NCI-H526 treated with DMSO at 0.1 percent for 48 hours (cell line): ENCODE data around the gene PDGFB.

Experiments
- DNase-seq: peaks from one replicate; lab custom pipeline; 2025; lab: John Stamatoyannopoulos, UW

Gene PDGFB

DNA sequence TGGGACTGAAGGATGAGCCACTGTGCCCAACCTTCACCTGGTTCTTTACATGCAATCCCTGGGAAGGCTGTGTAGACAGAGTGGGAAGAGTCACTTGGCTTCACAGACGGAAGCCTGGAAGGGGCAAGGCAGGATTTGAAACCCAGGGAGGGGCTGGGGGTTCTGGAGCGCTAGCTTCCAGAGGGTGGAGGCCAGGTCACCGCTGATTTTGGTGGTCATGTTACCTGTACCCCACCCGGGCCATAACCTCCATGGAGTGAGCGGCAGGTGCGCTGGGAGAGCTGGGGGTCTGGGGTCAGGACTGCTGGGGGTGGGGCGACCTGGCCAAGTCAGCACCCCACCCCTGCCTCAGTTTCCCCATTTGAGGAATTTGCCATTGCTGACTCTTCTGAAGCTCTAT, 38.3 kb downstream of the PDGFB start:
- no peak for DNase-seq

DNA sequence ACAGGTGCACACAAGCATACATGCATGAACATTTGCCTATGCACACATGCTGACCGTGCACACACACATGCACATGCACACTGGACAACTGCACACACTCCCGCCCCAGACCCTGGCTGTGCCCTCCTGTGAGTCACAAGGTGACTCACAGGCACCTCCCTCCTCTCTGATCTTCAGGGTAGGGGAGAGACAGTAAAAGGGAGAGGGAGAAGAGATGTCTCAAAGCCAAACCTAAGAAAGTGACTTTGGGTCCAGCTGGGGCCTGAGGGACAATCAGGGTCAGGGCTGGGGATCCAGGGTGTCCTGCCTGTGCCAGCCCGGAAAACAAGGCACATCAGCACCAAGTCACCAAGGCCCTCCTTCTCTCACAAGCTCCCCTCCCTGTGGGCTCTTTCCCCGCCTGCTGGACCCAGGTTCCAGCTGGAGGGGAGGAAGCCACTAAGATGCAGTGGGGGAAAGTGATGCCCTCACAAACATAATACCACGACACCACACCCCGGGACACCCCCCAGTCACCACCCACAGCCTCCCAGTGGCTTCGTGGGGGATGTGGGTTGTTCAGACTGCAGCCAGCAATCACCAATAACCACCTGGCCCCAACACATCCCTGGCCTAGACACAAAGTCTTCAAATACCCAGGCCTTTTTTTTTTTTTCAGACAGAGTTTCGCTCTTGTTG, 39.3 kb downstream of the PDGFB start:
- no peak for DNase-seq

DNA sequence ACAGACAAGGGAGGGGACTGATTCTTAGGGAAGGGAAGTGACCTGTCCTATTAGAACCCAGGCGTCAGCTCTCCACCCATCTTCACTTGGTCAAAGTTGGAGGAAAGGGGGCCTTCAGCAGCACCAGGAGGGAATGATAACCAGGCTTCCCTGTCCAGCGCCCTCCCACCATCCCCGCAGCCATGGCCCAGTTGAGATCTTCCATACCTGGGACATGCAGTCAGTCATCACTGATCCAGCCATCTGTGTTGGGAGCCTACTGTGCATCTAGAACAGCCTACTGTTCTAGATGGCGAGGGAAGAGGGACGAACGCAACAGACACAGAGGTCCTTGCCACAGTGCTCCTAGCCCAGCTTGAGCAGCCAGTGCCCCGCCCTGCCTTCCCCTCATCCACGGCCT, 40.6 kb downstream of the PDGFB start:
- DNase-seq = no peak

DNA sequence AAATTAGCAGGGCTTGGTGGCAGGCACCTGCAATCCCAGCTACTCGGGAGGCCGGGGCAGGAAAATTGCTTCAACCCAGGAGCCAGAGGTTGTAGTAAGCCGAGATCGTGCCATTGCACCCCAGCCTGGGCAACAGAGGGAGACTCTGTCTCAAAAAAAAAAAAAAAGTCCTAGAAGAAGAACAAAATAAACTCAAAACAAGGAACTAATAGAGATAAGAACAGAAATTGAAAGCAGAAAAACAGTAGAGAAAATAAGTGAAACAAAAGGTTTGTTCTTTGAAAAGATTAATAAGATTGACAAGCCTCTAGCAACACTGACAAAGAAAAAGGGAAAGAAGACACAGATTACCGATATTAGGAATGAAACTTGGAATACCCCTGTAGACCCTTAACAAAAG, 47.2 kb downstream of the PDGFB start:
- no peak for DNase-seq

DNA sequence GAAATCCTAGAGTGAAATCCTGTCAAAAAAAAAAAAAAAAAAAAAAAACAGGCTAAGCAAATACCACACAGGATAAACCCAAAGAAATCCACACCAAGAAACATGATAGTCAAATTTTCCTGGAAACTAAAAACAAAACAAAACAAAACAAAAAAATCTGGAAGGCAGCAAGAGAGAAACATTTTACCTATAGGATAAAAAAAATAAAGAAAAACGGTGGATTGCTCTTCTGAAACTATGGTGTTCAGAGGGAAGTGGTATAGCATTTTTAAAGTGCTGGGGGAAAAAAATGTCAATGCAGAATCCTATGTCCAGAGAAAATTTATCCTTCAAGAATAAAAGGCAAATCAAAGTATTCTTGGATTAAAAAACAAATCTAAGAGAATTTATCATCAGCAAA, 50.7 kb downstream of the PDGFB start:
- DNase-seq = no peak

DNA sequence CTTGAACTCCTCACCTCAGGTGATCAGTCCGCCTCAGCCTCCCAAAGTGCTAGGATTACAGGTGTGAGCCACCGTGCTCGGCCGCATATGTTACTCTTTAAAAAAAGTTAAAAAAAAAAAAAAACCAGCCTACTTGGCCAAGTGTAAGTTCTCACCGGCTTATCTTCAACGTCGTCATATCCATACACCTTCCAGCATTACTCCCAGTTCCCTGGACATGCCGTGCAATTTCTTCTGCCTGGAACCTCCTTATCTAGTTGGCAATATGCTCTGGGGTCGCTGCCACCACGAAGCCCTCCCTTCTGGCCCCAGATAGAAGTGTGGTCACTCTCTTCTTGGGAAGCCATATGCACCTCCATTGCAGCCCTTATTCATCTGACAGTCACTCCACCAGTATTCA, 56.0 kb downstream of the PDGFB start:
- no peak for DNase-seq

DNA sequence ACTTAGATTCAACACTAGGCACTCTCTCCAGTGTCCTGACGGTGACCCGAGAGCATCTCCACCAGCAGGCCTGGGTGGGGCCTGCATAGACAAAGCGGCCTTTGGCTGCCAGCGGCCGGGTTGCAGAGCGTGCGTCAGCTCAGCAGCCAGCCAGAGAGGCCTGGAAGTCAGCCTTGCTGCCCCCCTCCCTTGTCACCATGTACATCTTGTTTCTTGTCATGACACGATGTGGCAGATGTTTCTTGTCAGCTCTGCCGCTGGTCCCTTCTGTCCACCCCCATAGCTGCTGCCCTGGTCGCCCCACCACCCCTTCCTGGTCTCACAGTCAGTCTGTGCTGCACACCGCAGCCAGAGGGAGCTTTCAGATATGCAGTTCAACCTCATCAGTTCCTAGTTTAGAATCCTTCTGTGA, 59.2 kb downstream of the PDGFB start:
- no peak for DNase-seq

DNA sequence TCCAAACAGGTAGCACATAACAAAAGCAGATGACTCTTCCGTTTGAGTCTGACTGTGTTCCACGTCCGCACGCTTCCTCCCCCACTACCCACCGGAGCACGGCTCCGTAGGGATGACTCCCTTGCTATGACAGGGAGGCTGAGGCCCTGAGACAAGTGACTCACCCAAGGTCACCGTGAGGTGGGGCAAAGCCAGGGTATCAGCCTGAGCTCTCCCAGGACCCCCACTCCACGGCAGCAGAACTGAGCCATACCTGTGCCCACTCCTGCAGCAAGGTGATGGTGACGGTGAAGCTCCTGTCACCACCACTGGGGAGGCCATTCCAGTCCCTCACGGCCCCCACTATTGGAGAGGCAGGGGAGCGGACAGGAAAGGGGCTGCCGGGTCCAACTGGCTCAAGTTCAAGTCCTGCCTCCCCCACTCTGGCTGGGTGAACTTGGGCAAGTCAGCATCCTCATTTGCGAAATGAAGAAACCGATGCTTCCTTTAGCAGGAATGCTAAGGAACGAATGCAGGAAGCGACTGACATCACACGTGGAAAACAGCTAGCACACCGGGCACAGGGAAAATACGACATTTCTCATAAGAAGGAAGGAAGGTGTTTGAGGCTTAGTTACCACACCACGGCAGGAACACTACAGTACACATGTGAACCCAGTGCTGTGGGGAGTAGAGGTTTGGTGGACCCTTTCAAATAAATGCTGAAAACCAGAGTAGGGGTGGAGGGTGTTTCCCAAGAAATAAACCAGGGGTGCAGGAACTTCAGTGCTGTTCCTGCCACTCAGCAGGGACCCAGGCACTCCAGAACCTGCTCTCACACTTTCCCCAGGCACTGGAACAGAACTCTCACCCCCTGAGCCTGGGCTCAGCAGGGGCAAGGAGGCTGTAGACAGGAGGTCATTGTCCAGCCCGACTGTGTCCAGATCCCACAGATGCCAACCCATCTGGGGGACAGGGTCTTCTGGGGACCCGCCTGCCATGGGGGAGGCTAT, 59.9 kb downstream of the PDGFB start:
- DNase-seq = no peak

DNA sequence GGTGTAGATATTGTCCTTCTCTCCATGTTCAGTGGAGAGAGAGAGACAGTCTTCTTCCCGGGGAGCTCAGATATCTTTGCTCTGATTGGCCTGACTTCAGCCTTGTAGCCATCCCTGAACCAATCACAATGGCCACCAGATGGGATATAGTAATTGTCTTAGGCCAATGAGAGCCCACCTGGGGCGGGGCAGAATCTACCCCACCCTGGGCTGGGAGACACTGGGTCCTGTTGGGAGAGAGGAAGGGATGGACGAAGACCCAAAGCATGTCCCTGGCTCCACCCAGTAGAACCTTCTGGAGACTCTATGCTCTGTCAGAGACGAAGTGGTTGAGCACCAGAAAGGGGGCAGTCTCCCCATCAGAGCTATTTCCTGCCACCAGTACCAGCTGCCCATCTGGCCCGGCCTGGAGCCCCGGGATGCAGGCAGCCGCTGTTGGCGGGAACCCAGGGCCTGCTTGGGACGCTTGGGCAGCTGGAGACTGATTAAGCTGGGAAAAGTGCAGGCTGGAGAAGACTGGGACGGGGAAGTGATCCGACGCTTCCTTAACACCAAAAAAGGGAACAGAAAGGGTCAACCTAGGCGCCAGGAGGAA, 60.7 kb downstream of the PDGFB start:
- DNase-seq = no peak

DNA sequence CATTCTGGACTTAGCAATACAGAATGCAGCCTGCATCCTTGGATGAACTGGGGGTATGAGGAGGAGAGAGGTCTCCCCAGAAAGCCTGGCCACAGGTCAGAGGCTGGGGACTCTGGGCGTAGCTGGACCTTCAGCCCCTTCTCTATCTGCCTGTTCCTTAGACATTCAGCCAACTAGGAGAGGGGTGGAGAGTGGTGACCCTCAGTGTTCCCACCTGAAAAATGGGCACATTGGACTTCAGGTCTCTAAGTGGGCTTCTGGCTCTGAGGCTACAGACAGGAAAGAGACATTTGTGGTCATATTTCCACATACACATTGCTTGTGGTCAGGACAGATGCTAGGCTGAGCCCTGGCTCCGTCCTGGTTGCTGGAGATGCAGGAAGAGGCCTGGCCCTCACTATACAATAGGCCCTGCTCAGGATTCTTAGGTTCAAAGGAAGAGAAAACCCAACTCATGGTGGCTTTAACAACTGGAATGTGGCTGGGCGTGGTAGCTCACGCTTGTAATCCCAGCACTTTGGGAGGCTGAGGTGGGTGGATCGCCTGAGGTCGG, 62.2 kb downstream of the PDGFB start:
- no peak for DNase-seq

DNA sequence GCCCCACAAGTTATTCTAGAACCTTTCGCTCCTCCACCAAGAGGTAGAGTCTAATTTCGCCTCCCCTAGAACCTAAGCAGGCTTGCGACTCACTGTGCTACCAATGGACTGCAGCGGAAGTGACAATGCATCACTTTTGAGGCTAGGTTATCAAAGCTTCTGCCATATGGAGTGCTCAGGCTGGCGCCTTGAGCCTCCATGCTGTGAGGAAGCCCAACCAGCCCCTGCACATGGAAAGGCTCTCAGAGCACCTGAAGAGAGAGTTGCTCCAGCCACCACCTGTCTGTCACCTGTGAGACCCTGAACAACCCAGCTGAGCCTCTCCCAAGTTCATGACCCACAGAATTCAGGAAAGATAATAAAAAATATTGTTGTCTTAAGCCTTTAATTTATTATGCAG, 63.0 kb downstream of the PDGFB start:
- no peak for DNase-seq

DNA sequence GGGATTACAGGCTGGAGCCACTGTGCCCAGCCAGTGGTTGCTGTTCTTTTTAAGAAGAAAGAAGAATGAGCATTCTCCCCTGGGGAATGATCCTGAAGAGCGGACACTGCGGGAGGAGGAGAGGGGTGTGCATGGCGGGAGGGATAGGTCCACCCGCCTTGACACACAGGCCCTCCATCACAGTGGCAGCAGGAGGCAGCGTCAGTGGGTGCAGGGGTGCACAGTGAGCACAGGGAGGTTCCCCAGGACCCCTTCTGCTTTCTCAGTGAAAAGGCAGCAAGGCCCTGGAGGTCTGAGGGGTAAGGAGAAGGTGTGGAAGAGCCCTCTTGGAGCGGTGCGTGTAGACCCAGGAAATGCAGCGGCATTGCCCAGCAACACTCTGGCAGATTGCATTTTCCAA, 63.4 kb downstream of the PDGFB start:
- no peak for DNase-seq

DNA sequence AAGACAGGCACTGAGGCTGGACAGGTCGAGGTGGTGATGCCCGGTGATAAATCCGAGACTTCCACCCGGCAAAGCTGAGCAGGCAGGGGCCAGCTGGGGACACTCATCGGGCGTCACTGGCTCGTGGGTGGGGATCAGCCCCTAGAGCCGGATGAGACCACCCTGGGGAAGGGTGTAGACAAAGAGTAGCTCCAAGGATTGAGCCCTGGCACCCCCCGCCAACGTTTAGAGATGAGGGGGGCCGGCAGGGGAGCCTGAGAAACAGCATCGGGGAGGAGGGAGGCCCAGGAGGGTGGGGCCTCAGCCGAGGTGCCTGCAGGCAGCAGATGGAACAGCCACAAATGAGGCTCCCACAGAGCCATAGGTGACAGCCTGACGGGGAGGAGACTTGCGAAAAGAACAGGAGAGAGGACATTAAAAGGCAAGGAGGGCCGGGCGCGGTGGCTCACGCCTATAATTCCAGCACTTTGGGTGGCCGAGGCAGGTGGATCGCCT, 64.9 kb downstream of the PDGFB start:
- no peak for DNase-seq

DNA sequence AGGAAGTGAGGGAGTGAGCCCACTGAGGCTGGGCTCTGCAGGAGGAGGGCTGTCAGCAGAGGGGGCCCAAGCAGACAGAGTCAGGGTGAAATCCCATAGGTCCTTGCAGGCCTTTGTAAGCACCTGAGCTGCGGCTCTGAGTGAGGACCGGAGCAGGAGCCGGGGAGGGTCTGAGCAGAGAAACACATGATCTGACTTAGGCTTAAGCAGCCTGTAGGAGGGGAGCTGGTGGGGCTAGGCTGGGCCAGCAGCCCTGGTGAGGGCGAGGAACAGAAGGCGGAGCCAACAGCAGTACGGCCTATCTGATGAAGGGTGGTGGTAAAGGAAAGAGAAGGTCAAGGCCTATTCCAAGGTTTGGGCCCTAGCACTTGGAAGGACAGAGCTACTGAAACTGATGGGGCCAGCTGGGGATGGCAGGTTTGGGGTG, 65.4 kb downstream of the PDGFB start:
- no peak for DNase-seq

DNA sequence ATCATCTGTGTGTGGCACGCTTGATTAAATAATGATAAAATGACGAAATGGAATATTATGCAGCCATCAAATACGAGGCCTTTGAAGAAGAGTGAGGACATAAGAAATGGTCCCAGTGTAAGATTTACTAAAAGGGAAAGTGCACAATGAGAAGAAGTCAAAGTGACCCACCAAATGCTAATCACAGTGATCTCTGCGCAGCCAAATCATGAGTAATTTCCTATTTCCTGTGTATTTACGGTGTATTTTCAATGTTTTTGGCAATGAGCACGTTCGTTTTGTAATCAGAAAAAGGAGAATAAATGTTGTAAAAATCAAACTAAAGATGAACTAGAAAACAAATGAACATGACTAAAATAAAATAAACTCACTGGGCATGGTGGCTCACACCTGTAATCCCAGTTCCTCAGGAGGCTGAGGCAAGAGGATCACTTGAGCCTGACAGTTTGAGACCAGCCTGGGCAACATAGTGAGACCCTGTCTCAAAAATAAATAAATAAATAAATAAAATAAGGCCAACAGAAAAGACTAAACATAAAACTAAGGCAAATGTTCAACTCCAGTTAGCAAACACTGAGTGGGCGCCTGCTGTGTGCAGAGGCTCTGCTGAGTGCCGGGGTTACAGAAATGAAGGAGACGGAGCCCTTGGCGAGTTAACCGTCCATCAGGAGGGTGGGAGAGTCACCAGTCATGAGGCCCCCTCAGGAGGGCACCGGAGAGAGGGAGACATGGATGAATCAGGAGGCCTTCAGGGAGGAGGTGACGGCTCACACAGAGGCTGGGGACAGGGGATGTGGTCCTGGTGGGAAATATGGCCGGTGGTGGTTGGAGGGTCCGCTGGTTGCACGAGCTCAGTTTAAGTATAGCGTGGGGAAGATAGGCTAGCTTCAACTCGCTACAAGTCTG, 66.3 kb downstream of the PDGFB start:
- no peak for DNase-seq

DNA sequence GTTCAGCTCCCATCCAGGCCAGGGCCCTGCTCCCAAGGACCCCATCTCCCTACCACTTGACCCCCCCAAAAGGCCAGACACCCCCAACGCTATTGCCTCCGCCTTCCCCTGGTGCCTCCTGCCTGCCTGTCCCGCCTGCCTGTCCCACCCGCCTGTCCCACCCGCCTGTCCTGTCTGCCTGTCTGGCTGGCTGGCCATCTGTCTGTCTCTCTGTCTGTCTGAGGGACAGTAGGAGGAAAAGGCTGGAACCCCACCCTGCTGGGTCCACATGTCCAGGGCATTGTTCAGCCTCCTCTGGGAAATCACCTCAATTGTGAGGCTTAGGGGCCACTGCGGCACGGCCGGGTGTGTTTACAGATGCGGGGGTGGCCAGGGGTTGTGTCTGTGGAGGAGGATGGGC, 67.0 kb downstream of the PDGFB start:
- no peak for DNase-seq

DNA sequence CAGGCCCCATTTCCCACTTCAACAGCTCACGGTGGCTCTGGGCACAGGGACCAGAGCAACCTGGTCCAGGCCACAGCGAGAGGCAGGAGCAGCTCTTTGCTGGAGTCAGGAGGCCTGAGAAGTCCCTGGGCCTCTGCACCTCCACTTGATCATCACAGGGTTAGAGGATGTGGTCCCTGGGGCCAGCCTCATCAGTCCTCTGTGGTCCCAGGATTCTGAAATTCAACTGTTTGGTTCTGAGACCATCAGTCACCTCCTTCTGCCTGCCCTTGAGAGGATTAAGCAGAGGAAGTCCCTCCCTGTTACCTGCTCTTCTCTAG, 67.4 kb downstream of the PDGFB start:
- DNase-seq = no peak

DNA sequence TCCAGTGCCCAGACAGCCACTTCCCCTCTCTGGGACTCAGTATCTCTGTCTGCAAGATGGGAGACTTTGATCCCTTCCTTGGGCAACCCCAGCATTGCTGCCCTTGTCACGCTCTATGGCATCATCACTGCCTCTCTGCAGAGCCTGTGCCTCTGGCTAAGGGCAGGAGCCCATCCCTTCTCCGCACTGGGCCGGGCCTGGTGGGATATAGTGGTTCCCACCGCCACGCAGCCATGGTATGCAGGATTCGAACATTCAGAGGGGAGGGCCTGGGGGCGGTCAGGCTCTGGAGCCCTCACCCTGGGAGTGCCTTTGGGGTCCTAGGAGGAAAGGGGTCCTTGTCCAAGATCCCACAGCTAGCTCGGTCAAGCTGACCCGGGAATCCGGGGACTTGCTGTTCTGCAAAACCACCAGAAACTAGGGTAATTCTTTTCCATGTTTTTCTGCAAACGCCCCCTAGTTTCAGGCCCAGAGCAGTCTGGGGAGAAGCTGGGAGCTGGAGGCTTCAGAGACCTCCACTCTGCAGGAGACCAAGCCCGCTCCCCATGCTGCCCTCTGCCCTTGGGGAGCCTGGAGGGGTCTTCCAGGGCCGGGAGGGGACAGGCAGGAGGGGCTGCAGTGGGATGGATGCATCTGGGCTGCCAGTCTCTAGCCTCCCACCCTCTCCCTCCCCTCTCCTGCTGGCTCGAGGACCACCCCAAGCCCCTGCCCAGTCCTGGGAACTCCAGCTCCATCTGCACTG, 67.9 kb downstream of the PDGFB start:
- DNase-seq = no peak

DNA sequence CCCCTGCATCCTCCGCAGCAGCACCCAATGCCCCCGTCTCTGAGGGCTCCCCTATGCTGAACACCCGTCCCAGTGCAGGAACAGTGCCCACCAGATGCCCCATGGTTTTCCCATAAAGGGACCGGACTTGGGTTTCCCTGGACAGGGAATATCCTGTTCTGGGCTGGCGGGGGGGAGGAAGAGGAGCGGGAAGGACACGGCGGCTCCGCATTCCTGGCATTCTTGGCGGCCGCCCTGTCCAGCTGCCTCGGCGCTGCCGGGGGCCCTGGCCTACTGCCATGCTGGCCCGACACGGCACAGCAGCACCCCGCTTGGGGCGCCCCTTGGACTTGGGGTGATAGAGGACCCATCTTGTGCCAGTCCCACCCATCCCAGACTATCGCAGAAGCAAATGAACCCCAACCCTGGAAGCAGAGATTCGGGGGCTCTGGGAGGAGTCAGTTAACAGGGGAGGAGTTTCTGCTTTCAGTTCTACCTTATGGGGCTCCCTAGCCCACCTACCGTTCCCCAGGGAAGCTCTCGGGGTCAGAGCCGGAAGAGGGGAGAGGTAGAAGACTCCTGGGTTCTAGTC, 68.6 kb downstream of the PDGFB start:
- no peak for DNase-seq

DNA sequence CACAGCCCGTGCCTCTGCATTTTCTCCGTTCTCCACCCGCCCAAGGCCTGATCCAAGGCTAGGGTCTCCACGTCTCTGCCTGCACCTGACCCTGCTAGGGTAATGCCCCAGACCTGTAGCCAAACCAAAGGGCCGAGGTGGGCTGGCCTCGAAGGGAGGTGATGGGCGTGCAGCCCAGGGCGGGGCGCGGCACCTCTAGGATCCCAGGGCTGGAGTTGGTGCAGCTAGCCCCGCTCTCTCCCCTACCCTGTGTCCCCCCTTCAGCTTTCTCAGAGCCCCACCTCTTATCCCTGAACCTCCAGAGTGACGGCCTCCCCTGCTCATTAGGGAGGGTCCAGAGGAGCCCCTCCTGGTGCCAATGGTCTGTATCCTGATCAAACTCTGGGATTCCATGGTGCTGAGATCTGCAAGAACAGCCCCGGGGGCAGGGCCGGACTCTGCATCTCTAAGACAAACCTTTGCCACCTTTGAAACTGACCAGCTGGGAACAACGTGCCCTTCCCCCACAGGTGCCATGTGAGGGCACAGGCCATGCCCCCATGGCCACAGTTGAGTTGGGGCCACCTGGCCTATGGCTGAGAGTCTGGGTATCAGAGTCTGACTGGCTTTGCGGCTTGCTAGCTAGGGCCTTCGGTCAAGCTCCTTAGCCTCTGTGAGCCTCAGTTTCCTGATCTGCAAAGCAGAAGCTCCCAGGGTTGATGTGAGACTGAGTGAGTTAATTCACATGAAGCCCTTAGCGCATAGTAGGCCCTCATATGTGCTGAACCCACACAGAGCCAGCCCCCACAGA, 69.2 kb downstream of the PDGFB start:
- no peak for DNase-seq
